Activated CD4-positive, alpha-beta T cell treated with anti-CD3 and anti-CD28 coated beads for 1 hour (primary cell): ENCODE results near the gene CAPN14.

Experiments used
- DNase-seq: peaks from one replicate; pipeline ENCODE4 v3.0.0-alpha.2; 2020

CAPN14 gene

GRCh38 chr2:31137211-31138036 is 79.9 kb downstream of the CAPN14 start:
- DNase-seq = no peak

GRCh38 chr2:31136732-31137131 is 80.6 kb downstream of the CAPN14 start:
- DNase-seq = no peak

GRCh38 chr2:31136000-31136399 is 81.3 kb downstream of the CAPN14 start:
- no peak for DNase-seq

- DNase-seq = no peak
These were observed 82.8 kb downstream of the CAPN14 start for GRCh38 chr2:31134480-31134879.

GRCh38 chr2:31132786-31133185 is 84.5 kb downstream of the CAPN14 start:
- no peak for DNase-seq

GRCh38 chr2:31131871-31132270 is 85.4 kb downstream of the CAPN14 start:
- no peak for DNase-seq

- DNase-seq = no peak
These were observed 87.7 kb downstream of the CAPN14 start for GRCh38 chr2:31129375-31130171.

GRCh38 chr2:31127931-31128330 is 89.4 kb downstream of the CAPN14 start:
- no peak for DNase-seq

- no peak for DNase-seq
These were observed 91.2 kb downstream of the CAPN14 start for GRCh38 chr2:31125918-31126695.

- no peak for DNase-seq
These were observed 92.4 kb downstream of the CAPN14 start for GRCh38 chr2:31124904-31125303.
